ENCODE measurements around the gene NPM1. TPM values are rescaled to one million over a fixed set of nuclear protein-coding genes. Genes with fewer than 3 reads are reported as not detected.
"Not testable (repeated sequence)": the region's sequence is repeated elsewhere in the genome, so short reads cannot be mapped to it uniquely, and the experiment has no call there.

NPM1 gene
- polyA plus RNA-seq, 4 donors: 1,575 to 2,181 (median 1,824) TPM

DNA sequence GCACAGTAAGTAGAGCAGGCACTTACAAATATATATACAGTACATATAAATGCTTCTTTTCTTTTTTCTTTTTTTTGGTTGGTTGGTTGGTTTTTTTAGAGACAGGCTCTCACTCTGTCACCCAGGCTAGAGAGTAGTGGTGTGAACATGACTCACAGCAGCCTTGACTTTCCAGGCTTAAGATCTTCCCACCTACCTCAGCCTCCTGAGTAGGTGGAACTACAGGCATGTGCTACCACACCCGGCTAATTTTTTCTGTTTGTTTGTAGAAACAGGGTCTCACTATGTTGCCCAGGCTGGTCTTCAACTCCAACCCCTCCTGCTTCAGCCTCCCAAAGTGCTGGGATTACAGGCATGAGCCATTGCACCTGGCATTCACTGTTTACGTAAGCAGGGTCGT, 2.6 kb upstream of the NPM1 start:
- not testable (repeated sequence) for DNase-seq (ENCODE audit: low read depth in 4 of 4, low spot score in 3 of 4)

GRCh38 chr5:171386006-171386671, 1.5 kb upstream of the NPM1 start:
- no peak for DNase-seq (ENCODE audit: low read depth in 4 of 4, low spot score in 3 of 4)

DNA sequence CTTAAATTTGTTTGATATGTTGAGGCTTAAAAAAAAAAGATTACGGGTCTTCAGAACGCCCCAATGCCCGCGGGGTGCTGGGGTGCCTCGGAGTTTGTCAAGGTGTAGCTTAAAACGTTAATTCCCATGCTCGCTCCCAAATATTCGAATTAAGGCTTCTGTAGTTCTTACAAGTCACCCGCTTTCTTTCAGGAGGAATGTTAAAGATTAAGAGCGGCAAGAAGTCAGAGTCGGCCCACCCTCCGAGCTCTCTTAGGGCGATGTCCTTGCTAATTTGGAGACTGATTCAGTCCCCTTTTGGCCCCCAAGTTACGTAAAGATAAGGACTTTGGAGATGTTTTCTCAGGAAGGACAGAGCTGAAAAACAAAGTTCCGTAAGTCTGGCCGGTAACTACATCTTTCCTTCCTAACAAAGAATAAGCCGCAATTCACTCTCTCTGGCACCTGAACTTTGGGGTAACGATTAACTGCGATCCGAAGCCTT, 746 bp upstream of the NPM1 start:
- peak in 1 of 4 donors; percentile 2 for DNase-seq (ENCODE audit: low read depth in 4 of 4, low spot score in 3 of 4)

GRCh38 chr5:171387970-171388815, 544 bp downstream of the NPM1 start:
- peak; percentile 52 to 65 (median 55) for DNase-seq (ENCODE audit: low read depth in 4 of 4, low spot score in 3 of 4)

GRCh38 chr5:171388816-171389168, 1.1 kb downstream of the NPM1 start:
- DNase-seq (ENCODE audit: low read depth in 4 of 4, low spot score in 3 of 4): no peak

DNA sequence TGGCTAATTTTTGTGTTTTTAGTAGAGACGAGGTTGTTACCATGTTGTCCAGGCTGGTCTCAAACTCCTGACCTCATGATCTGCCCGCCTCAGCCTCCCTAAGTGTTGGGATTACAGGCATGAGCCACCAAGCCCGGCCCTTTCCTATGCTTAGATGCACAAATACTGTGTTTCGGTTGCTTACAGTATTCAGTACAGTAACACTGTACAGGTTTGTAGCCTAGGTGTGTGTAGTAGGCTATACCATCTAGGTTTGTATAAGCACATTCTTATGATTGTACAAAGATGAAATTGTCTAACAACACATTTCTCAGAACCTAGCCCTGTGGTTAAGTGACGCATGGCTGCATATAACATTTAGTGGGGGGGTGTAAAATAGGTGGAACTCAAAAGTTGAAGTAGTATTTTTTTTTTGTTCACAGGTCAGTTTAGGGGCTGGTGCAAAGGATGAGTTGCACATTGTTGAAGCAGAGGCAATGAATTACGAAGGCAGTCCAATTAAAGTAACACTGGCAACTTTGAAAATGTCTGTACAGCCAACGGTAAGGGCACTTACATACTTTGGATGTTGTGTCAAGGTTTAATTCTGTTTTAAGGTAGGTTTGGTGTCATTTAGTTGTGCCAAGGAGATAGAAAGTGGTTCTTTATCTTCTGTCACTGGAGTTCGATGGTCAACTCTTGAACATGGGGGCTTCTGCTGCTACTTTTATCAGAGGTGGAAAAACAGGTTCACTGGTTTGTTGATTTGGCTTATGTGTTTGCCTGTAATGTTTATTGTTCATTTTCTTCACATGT, 3.4 kb downstream of the NPM1 start:
- no peak for DNase-seq (ENCODE audit: low read depth in 4 of 4, low spot score in 3 of 4)

- no peak for DNase-seq (ENCODE audit: low read depth in 4 of 4, low spot score in 3 of 4)
Measured at GRCh38 chr5:171391996-171392577, 4.4 kb downstream of the NPM1 start.

GRCh38 chr5:171392585-171393159, 5.0 kb downstream of the NPM1 start:
- DNase-seq (ENCODE audit: low read depth in 4 of 4, low spot score in 3 of 4): no peak

- DNase-seq (ENCODE audit: low read depth in 4 of 4, low spot score in 3 of 4): no peak
Measured at GRCh38 chr5:171395042-171395441, 7.4 kb downstream of the NPM1 start.

DNA sequence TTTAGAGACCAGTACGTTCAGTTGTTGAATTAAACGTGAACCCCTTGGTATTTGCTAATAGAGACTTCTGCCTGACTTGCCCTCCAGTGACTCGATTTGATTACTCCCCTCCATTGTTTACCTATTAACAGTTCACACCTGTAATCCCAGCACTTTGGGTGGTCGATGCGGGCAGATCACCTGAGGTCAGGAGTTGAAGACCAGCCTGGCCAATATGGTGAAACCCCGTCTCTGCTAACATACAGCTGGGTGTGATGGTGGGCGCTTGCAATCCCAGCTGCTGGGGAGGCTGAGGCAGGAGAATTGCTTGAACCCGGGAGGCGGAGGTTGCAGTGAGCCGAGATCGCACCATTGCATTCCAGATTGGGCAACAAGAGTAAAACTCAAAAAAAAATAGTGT, 8.9 kb downstream of the NPM1 start:
- not testable (repeated sequence) for DNase-seq (ENCODE audit: low read depth in 4 of 4, low spot score in 3 of 4)

DNA sequence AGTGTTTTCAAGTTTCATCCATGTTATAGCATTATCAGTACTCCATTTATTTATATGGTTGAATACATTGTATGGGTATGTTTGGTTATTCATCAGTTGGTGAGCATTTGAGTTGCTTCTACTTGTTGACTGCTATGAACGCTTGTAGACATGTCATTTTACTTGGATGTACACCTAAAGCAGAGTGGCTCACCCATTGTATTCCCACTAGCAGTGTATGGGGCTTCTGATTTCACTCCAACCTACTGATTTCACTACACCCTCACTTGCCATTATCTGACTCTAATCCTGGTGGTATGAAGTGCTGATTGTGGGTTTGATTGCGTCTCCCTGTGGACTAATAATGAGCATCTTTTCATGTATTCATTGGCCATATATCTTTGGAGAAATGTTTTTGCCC, 9.5 kb downstream of the NPM1 start:
- no peak for DNase-seq (ENCODE audit: low read depth in 4 of 4, low spot score in 3 of 4)

- no peak for DNase-seq (ENCODE audit: low read depth in 4 of 4, low spot score in 3 of 4)
Measured at GRCh38 chr5:171397599-171397998, 9.9 kb downstream of the NPM1 start.

- DNase-seq (ENCODE audit: low read depth in 4 of 4, low spot score in 3 of 4): not testable (repeated sequence)
Measured at GRCh38 chr5:171398660-171399059, 11.0 kb downstream of the NPM1 start.

GRCh38 chr5:171400169-171400568, 12.5 kb downstream of the NPM1 start:
- DNase-seq (ENCODE audit: low read depth in 4 of 4, low spot score in 3 of 4): no peak

GRCh38 chr5:171401167-171401947, 13.7 kb downstream of the NPM1 start:
- DNase-seq (ENCODE audit: low read depth in 4 of 4, low spot score in 3 of 4): no peak

- not testable (repeated sequence) for DNase-seq (ENCODE audit: low read depth in 4 of 4, low spot score in 3 of 4)
Measured at GRCh38 chr5:171402751-171403150, 15.1 kb downstream of the NPM1 start.

GRCh38 chr5:171405615-171406014, 18.0 kb downstream of the NPM1 start:
- no peak for DNase-seq (ENCODE audit: low read depth in 4 of 4, low spot score in 3 of 4)

GRCh38 chr5:171407234-171407633, 19.6 kb downstream of the NPM1 start:
- no peak for DNase-seq (ENCODE audit: low read depth in 4 of 4, low spot score in 3 of 4)

Data from left renal pelvis (tissue), 4 donors.